Spleen (tissue), 11 donors: Measurements from ENCODE around the gene CLPSL1. TPM values are rescaled to one million over a fixed set of nuclear protein-coding genes. Genes with fewer than 3 reads are reported as not detected.

ENCODE experiments used
- DNase-seq: peaks from one replicate; pipeline ENCODE4 v3.0.0-alpha.2; 2020
- H3K27ac ChIP-seq, 8 donors: fragments of 200-600 bp; sonication (generic) in 7 of 8; 1 replicate in 4 of 8; 2 replicates in 4 of 8; pipeline versions ENCODE4 v1.5.0 to v1.8.0; 2016 to 2021; ENCODE audit warnings: inconsistent platforms in 4 of 8, mild to moderate bottlenecking in 4 of 8, moderate library complexity in 1 of 8
- H3K27me3 ChIP-seq, 7 donors: fragments of 200-600 bp; sonication (generic) in 6 of 7; replicated peaks in 1 of 7; 1 replicate in 4 of 7; 2 replicates in 3 of 7; pipeline versions ENCODE4 v1.5.0 to v1.8.0; 2016 to 2021; ENCODE audit warnings: inconsistent platforms in 3 of 7, mild to moderate bottlenecking in 1 of 7
- H3K36me3 ChIP-seq, 6 donors: fragments of 200-600 bp; sonication (generic) in 5 of 6; 1 replicate in 4 of 6; 2 replicates in 2 of 6; pipeline versions ENCODE4 v1.5.0 to v1.8.0; 2016 to 2021; ENCODE audit warnings: inconsistent platforms in 2 of 6
- H3K4me1 ChIP-seq, 6 donors: fragments of 200-600 bp; sonication (generic) in 5 of 6; 1 replicate in 3 of 6; 2 replicates in 3 of 6; pipeline versions ENCODE4 v1.5.0 to v1.8.0; 2016 to 2021; ENCODE audit warnings: inconsistent platforms in 3 of 6
- H3K4me3 ChIP-seq, 8 donors: fragments of 200-600 bp; sonication (generic) in 7 of 8; 1 replicate in 4 of 8; 2 replicates in 4 of 8; pipeline versions ENCODE4 v1.5.0 to v1.8.0; 2016 to 2021; ENCODE audit warnings: inconsistent platforms in 4 of 8, mild to moderate bottlenecking in 4 of 8, moderate library complexity in 2 of 8
- H3K9me3 ChIP-seq, 8 donors: fragments of 200-600 bp; sonication (generic) in 7 of 8; 1 replicate in 4 of 8; 2 replicates in 4 of 8; pipeline versions ENCODE4 v1.5.0 to v1.8.0; 2016 to 2021; ENCODE audit warnings: inconsistent platforms in 4 of 8
- CTCF ChIP-seq, 11 experiments: fragments of 200-600 bp in 7 of 11; fragments of 450-650 bp in 4 of 11; sonication (generic) in 4 of 11; IDR thresholded peaks in 8 of 11; conservative IDR thresholded peaks in 3 of 11; 1 replicate in 7 of 11; 2 replicates in 4 of 11; pipeline versions ENCODE4 v1.4.0 to v1.8.0; 2016 to 2021; ENCODE audit warnings: antibody characterized with exemption in 11 of 11, inconsistent platforms in 4 of 11, mild to moderate bottlenecking in 1 of 11
- POLR2A ChIP-seq, 3 donors: fragments of 450-650 bp; IDR thresholded peaks; one replicate each; pipeline ENCODE4 v1.5.1; 2017; ENCODE audit warnings: antibody characterized with exemption in 3 of 3, mild to moderate bottlenecking in 1 of 3
- POLR2AphosphoS5 ChIP-seq, 3 donors: sonication (generic); formaldehyde crosslinking; IDR thresholded peaks; one replicate each; pipeline ENCODE4 v1.5.1; 2017; ENCODE audit warnings: antibody characterized with exemption in 3 of 3
- WGBS, 5 donors: extraction: QIAGEN DNeasy Blood & Tissue Kit in 3 of 5; methylation state at CpG; one replicate each; pipeline versions ENCODE4 v1.1.5 to v1.1.7; 2013 to 2018; 5-methylcytosine and 5-hydroxymethylcytosine counted together
- intact Hi-C: fragments of 100-400 bp; cut with DNase I; formaldehyde crosslinking; loops from one replicate; pipeline ENCODE4 v1.15.0; 2023; ENCODE audit warnings: low total_unique reads
- polyA plus RNA-seq, 3 donors: library from polyadenylated mRNA; stranded (reverse); fragments of 200-250 nt; gene quantifications; one replicate each; pipeline ENCODE4 v1.2.1, GENCODE V29; 2013
- total RNA-seq, 7 donors: library from RNA; depleted of rRNA in 3 of 7; stranded (reverse); fragments of >200 nt in 3 of 7; fragmentation: NEBNext Ultra II Directional in 4 of 7; extraction: Animal tissue kit (Norgen Biotek cat#: 25700) in 4 of 7; gene quantifications; one replicate each; pipeline versions ENCODE4 v1.1.0 to v1.2.1, GENCODE V29; 2016 to 2021
- donor health status: healthy with polysubstance abuse.
- donor health status: DM: no; HTN: no; CAD: no; lungs with moderate emphysema.
- donor health status: DM: no; HTN: no; CAD: no.
- donor health status: Bipolar disorder and iron deficiency.
- donor health status: healthy.
- donor health status: DM: no; HTN: no; CAD: no.
- donor health status: DM: yes; HTN: yes; CAD: no.

The CLPSL1 gene
- total and polyA plus RNA-seq, 10 donors = not detected

- WGBS, 5 donors = 73 to 87% (median 82%) methylated on average over 7 to 10 of the region's 10 CpGs
- peak within 1 kb of the TSS in 4 of 8 donors; percentile 35 to 100 (median 74) for H3K27ac ChIP-seq
- H3K4me3 ChIP-seq = no peak within 1 kb of the TSS
- H3K9me3 ChIP-seq = no peaks in the 10 kb centered on the region
- H3K36me3 ChIP-seq = no peaks in the 10 kb centered on the region
- no peaks in the 10 kb centered on the region for H3K27me3 ChIP-seq
- TF ChIP-seq CTCF (IDR thresholded peaks at IDR 0.05 in 8 of 11, conservative IDR thresholded peaks at IDR 0.05 in 3 of 11) = no peak
- no peak for TF ChIP-seq POLR2AphosphoS5 (IDR thresholded peaks at IDR 0.05)
- intact Hi-C loops = loop anchor here (2.0 to 5.0 kb wide), 2 partner anchors 154 to 215 kb away; no protein-coding TSS in a partner anchor
- DNase-seq = peak; percentile 79
- H3K4me1 ChIP-seq = peaks cover 26 to 73% (median 61%) of the 10 kb centered on the region in 6 donors
Measured at GRCh38 chr6:35736982-35737412, 43.8 kb upstream of the CLPSL1 start, which contains the start of gene ARMC12. TSS of gene ARMC12 (plus strand) at chr6:35737032. CDS start at chr6:35737109, 77 bp downstream.

GRCh38 chr6:35737413-35738211 lies 43.2 kb upstream of the CLPSL1 start:
- Histone ChIP-seq H3K27me3 (no peaks in the 10 kb centered on the region), H3K27ac (peak overlapping the region in 3 of 8 donors; percentile 43 to 100 (median 99)), H3K9me3 (no peaks in the 10 kb centered on the region), H3K36me3 (no peaks in the 10 kb centered on the region), H3K4me1 (peaks cover 22 to 67% (median 55%) of the 10 kb centered on the region in 6 donors), H3K4me3 (no peak overlapping the region)
- DNase-seq = peak; percentile 73
- TF ChIP-seq POLR2AphosphoS5 (IDR thresholded peaks at IDR 0.05) (peak in 2 of 3 donors; percentile 42 to 53), POLR2A (IDR thresholded peaks at IDR 0.05) (no peak), CTCF (IDR thresholded peaks at IDR 0.05 in 8 of 11, conservative IDR thresholded peaks at IDR 0.05 in 3 of 11) (peak; percentile 75 to 98 (median 86))
- 40 to 69% (median 60%) methylated on average over 8 to 16 of the region's 16 CpGs for WGBS, 5 donors
- intact Hi-C loops = loop anchor here (2.0 to 5.0 kb wide), 2 partner anchors 155 to 215 kb away; no protein-coding TSS in a partner anchor

- Histone ChIP-seq H3K27ac (peak overlapping the region in 4 of 8 donors; percentile 8 to 59 (median 42)), H3K9me3 (no peaks in the 10 kb centered on the region), H3K36me3 (no peaks in the 10 kb centered on the region), H3K4me1 (peaks cover 11 to 44% (median 37%) of the 10 kb centered on the region in 6 donors), H3K4me3 (no peak overlapping the region), H3K27me3 (no peaks in the 10 kb centered on the region)
- TF ChIP-seq POLR2A (IDR thresholded peaks at IDR 0.05) (no peak), CTCF (IDR thresholded peaks at IDR 0.05 in 8 of 11, conservative IDR thresholded peaks at IDR 0.05 in 3 of 11) (no peak), POLR2AphosphoS5 (IDR thresholded peaks at IDR 0.05) (no peak)
- intact Hi-C loops = loop anchor here (5.0 kb wide), 1 partner anchor 218 kb away; no protein-coding TSS in a partner anchor
- DNase-seq = peak; percentile 4
- 58 to 71% (median 64%) methylated on average over 5 of the region's 5 CpGs for WGBS, 5 donors
Measured at GRCh38 chr6:35739645-35740524, 40.9 kb upstream of the CLPSL1 start.
